H1 (cell line): Measurements from ENCODE around the gene DIAPH1. TPM values are rescaled to one million over a fixed set of nuclear protein-coding genes. Genes with fewer than 3 reads are reported as not detected.

Experiments used
- BACH1 ChIP-seq: IDR thresholded peaks from 2 replicates; pipeline ENCODE4 v1.6.1; 2012; ENCODE audit warnings: low read length, improper control_type of control experiment
- BCL11A ChIP-seq, 2 experiments: IDR thresholded peaks; one replicate each; pipeline ENCODE4 v1.6.1; 2011; ENCODE audit warnings: low read depth in 2 of 2, low read length in 2 of 2, mild to moderate bottlenecking in 2 of 2
- CHD7 ChIP-seq: fragments of 300-600 bp; sonication (generic); IDR thresholded peaks from 2 replicates; pipeline ENCODE4 v1.7.1; 2012; ENCODE audit warnings: low read length, moderate library complexity, mild to moderate bottlenecking, inconsistent platforms; ENCODE audit not compliant: insufficient replicate concordance
- EP300 ChIP-seq, 2 experiments: IDR thresholded peaks; 1 replicate in 1 of 2; 2 replicates in 1 of 2; pipeline ENCODE4 v1.6.1; 2011 to 2012; ENCODE audit warnings: low read depth in 2 of 2, low read length in 2 of 2, mild to moderate bottlenecking in 2 of 2, borderline replicate concordance in 1 of 2, inconsistent platforms in 1 of 2, moderate library complexity in 1 of 2
- GTF2F1 ChIP-seq: IDR thresholded peaks from 2 replicates; pipeline ENCODE4 v1.6.1; 2012; ENCODE audit warnings: low read depth, low read length, improper control_type of control experiment, borderline replicate concordance
- MAFK ChIP-seq: IDR thresholded peaks from 2 replicates; pipeline ENCODE4 v1.6.1; 2012; ENCODE audit warnings: low read depth, mild to moderate bottlenecking, improper control_type of control experiment, low read length
- NANOG ChIP-seq: IDR thresholded peaks from 2 replicates; pipeline ENCODE4 v1.6.1; 2011; ENCODE audit warnings: low read length, low read depth, mild to moderate bottlenecking, inconsistent platforms; ENCODE audit not compliant: insufficient read depth, poor library complexity, severe bottlenecking
- POLR2A ChIP-seq, 2 experiments: IDR thresholded peaks; 1 replicate in 1 of 2; 2 replicates in 1 of 2; pipeline ENCODE4 v1.6.1; 2011; ENCODE audit warnings: low read depth in 2 of 2, low read length in 2 of 2, mild to moderate bottlenecking in 2 of 2; ENCODE audit errors: control extremely low read depth in 1 of 2
- SIRT6 ChIP-seq: IDR thresholded peaks from one replicate; pipeline ENCODE4 v1.7.1; 2012; ENCODE audit warnings: low read length, inconsistent platforms
- TEAD4 ChIP-seq: IDR thresholded peaks from 2 replicates; pipeline ENCODE4 v1.6.1; 2012; ENCODE audit warnings: low read depth, low read length, inconsistent platforms, mixed read lengths
- polyA plus RNA-seq, 7 experiments: library from polyadenylated mRNA; depleted of rRNA in 3 of 7; stranded (reverse) in 5 of 7; unstranded in 2 of 7; fragments of >200 nt in 5 of 7; fragments of 200-250 nt in 2 of 7; gene quantifications; 1 replicate in 5 of 7; 2 replicates in 1 of 7; 4 replicates in 1 of 7; pipeline versions ENCODE4 v1.2.1 to v1.2.3, GENCODE V29; 2011 to 2013; ENCODE audit warnings: missing spikeins in 2 of 7, mixed read lengths in 2 of 7
- total RNA-seq: library from RNA; stranded (reverse); fragmentation: NEBNext Ultra II Directional; extraction: Animal tissue kit (Norgen Biotek cat#: 25700); gene quantifications from 2 replicates; pipeline ENCODE4 v1.2.1, GENCODE V29; 2021

DIAPH1 gene
- total and polyA plus RNA-seq, 2 of the 8 experiments (the other 6 are each of a cell fraction or from before 2014, with no cell fraction given): 61.2 to 114 TPM

DNA sequence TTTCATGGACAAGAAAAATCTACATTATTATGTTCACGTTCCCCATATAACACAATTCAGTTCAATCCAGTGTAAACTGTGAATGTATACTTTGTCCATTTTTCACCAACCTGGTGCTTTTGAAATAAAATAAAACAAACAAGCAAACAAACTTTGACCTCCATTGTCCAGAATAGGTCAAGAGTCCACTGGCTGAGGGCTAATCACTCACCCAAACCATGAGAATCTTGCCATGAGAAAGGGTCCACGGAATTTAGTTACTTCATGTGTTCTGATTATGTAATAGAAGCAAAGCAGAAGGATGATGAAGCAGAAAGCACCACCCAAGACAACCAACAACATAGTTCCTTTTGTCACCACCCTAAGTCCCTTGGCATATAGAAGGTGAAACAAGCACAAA lies 28.7 kb downstream of the DIAPH1 start (continued):
- TF ChIP-seq CHD7: no peak
- TF ChIP-seq POLR2A (IDR thresholded peaks at IDR 0.05; ENCODE audit: control extremely low read depth in 1 of 2, low read depth in 2 of 2, low read length in 2 of 2): no peak
- TF ChIP-seq EP300 (IDR thresholded peaks at IDR 0.05; ENCODE audit: borderline replicate concordance in 1 of 2, low read depth in 2 of 2, low read length in 2 of 2): no peak
- TF ChIP-seq NANOG: no peak
- no peak for TF ChIP-seq BCL11A (IDR thresholded peaks at IDR 0.05; ENCODE audit: low read depth in 2 of 2, low read length in 2 of 2)
- TF ChIP-seq GTF2F1: no peak
- TF ChIP-seq MAFK: no peak
- TF ChIP-seq SIRT6: no peak
- no peak for TF ChIP-seq BACH1
- no peak for TF ChIP-seq TEAD4
